Memory B cell (primary cell): ENCODE results near the gene SYTL2.
"Not testable (repeated sequence)": the region's sequence is repeated elsewhere in the genome, so short reads cannot be mapped to it uniquely, and the experiment has no call there.

Source experiments
- ATAC-seq: fragments of 150-1000 bp; cut with Tn5 transposase; 2 replicates; pipeline ENCODE4 v1.10.0; 2021; ENCODE audit warnings: low read depth, mild to moderate bottlenecking, moderate library complexity
- DNase-seq, 2 donors: peaks; one replicate each; pipeline ENCODE4 v3.0.0; 2022; ENCODE audit warnings: low spot score in 2 of 2
- H3K27ac Mint-ChIP-seq: one replicate; pipeline ENCODE4 v1.8.0; 2022; ENCODE audit warnings: mild to moderate bottlenecking, moderate library complexity, mixed read lengths
- H3K27me3 Mint-ChIP-seq: one replicate; pipeline ENCODE4 v1.8.0; 2022; ENCODE audit warnings: mixed read lengths
- H3K36me3 Mint-ChIP-seq: one replicate; pipeline ENCODE4 v1.8.0; 2022; ENCODE audit warnings: mild to moderate bottlenecking, mixed read lengths
- H3K4me1 Mint-ChIP-seq: one replicate; pipeline ENCODE4 v1.8.0; 2022; ENCODE audit warnings: mixed read lengths
- H3K4me3 Mint-ChIP-seq: one replicate; pipeline ENCODE4 v1.8.0; 2022; ENCODE audit warnings: mild to moderate bottlenecking, moderate library complexity, mixed read lengths
- H3K9me3 Mint-ChIP-seq: one replicate; pipeline ENCODE4 v1.8.0; 2022; ENCODE audit warnings: mixed read lengths

The SYTL2 gene

DNA sequence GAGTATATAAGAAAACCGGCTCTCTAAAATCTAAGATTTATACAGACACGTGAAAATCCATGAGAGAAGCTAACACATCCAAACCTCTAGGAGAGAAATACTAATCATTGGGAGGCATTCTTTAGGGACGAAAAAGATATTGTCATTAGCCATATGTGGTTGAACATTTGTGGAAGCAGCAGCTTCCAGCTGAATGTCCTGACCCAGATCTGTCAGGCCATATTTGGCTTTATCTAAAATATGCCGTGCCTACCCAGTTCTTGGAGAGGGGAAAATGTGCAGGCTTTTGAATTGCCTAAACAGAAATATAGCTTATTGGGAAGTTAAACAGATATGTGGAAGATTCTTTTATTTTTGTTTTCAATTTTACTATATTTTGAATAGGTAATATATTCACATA is 131.4 kb downstream of the SYTL2 start:
- DNase-seq: no peak
- Mint-ChIP-seq H3K4me3 (no peak overlapping the region), H3K27ac (no peak overlapping the region), H3K27me3 (peaks cover 6% of the 10 kb centered on the region), H3K36me3 (no peaks in the 10 kb centered on the region), H3K9me3 (peaks cover 1% of the 10 kb centered on the region), H3K4me1 (peaks cover 11% of the 10 kb centered on the region)
- no peak for ATAC-seq

DNA sequence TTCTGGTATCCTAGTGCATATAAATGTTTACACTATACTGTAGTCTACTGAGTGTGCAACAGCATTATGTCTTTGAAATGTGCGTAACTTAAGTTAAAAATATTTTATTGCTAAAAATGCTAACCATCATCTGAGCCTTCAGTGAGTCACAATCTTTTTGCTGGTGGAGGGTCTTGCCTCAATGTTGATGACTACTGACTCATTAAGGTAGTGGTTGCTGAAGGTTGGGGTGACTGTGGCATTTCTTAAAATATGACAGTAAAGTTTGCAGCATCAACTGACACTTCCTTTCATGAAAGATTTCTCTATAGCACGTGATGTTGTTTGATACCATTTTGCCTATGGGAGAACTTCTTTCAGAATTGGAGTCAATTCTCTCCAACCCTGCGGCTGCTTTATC is 137.5 kb downstream of the SYTL2 start:
- Mint-ChIP-seq H3K4me1 (no peaks in the 10 kb centered on the region), H3K27ac (no peak overlapping the region), H3K9me3 (no peaks in the 10 kb centered on the region), H3K27me3 (no peaks in the 10 kb centered on the region), H3K4me3 (no peak overlapping the region), H3K36me3 (no peaks in the 10 kb centered on the region)
- DNase-seq: no peak
- ATAC-seq: no peak

DNA sequence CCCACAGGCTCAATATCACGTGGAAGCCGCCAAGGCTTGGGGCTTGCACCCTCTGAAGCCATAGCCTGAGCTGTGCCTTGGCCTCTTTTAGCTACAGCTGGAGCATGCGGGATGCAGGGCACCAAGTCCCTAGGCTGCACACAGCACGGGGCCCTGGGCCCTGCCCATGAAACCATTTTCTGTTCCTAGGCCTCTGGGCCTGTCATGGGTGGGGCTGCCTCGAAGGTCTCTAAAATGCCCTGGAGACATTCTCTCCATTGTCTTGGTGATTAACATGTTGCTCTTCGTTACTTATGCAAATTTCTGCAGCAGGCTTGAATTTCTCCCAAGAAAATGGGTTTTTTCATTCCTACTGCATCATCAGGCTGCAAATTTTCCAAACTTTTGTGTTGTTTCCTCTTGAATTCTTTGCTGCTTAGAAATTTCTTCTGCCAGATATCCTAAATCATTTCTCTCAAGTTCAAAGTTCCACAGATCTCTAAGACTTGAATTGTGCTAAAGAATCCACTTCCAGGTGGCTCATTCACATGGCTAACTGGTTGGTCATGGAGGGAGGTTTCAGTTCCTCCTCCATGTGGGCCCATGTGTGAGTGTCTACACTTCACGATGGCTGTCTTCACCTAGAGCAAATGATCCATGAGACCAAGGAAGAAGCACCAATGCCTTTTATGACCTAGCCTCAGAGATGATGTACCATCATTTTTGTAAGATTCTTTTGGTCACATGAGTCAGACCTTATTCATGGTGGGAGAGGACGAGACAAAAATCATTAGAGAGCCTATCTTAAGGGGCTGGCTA is 138.6 kb downstream of the SYTL2 start:
- Mint-ChIP-seq H3K27ac (no peak overlapping the region), H3K36me3 (no peaks in the 10 kb centered on the region), H3K27me3 (no peaks in the 10 kb centered on the region), H3K4me1 (no peaks in the 10 kb centered on the region), H3K4me3 (no peak overlapping the region), H3K9me3 (no peaks in the 10 kb centered on the region)
- peak; percentile 52 for ATAC-seq
- no peak for DNase-seq

DNA sequence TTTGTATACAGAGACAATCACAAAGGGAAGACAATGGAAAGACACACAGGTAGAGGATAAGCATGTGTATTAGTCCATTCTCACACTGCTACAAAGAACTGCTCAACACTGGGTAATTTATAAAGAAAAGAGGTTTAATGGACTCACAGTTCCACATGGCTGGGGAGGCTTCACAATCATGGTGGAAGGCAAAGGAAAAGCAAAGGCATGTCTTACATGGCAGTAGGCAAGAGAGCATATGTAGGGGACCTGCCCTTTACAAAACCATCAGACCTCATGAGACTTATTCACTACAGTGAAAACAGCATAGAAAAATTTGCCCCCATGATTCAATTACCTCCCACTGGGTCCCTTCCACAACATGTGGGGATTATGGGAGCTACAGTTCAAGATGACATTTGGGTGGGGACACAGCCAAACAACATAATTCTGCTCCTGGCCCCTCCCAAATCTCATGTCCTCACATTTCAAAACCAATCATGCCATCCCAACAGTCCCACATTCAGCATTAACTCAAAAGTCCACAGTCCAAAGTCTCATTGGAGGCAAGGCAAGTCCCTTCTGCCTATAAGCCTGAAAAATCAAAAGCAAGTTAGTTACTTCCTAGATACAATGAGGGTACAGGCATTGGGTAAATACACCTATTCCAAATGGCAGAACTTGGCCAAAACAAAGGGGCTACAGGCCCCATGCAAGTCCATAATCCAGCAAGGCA is 139.8 kb downstream of the SYTL2 start:
- not testable (repeated sequence) for H3K36me3 Mint-ChIP-seq, ATAC-seq, H3K4me1 Mint-ChIP-seq, H3K9me3 Mint-ChIP-seq, H3K27ac Mint-ChIP-seq, H3K27me3 Mint-ChIP-seq, DNase-seq, H3K4me3 Mint-ChIP-seq

DNA sequence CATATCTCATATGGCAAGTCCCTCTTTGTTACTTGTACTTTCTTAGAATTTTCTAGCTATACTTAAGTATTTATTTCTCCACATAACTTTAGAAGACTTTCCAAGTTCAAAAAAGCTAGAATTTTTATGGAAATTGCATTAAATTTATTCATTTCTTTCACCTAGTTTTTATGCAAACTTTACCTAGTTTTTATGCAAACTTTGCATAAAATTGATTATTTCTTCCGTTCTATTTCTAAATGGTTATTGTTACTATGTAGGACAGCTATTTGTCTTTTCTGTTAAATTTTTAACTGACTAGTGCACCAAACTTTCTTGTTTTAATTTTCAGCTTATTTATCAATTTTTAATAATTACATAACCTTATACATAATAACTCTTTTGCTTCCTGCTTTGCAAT is 142.8 kb downstream of the SYTL2 start:
- no peaks in the 10 kb centered on the region for H3K9me3 Mint-ChIP-seq
- H3K4me3 Mint-ChIP-seq: no peak overlapping the region
- peaks cover 7% of the 10 kb centered on the region for H3K36me3 Mint-ChIP-seq
- DNase-seq (no peak), ATAC-seq (no peak)
- peaks cover 8% of the 10 kb centered on the region for H3K4me1 Mint-ChIP-seq
- H3K27me3 Mint-ChIP-seq: no peaks in the 10 kb centered on the region
- no peak overlapping the region for H3K27ac Mint-ChIP-seq

DNA sequence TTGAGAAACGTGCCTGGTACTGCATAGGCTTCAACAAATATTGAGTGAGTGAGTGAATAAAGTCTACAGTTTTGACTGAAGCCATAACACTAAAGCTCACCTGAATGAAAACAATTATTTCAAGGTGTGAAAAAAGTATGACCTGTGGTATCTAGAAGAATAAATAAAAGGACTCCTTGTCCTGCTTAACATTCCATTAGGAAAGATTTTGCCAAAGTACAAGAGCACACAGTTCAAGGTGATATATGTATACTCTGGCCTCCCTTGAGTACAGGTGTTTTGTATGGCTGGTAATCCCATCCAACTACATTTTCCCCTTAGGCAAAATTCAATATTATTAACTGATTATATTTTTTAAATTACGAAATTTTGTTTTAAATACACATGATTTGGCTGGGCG is 144.3 kb downstream of the SYTL2 start:
- DNase-seq (no peak), ATAC-seq (no peak)
- Mint-ChIP-seq H3K36me3 (peaks cover 11% of the 10 kb centered on the region), H3K4me1 (peaks cover 13% of the 10 kb centered on the region), H3K9me3 (no peaks in the 10 kb centered on the region), H3K4me3 (no peak overlapping the region), H3K27ac (no peak overlapping the region), H3K27me3 (no peaks in the 10 kb centered on the region)

DNA sequence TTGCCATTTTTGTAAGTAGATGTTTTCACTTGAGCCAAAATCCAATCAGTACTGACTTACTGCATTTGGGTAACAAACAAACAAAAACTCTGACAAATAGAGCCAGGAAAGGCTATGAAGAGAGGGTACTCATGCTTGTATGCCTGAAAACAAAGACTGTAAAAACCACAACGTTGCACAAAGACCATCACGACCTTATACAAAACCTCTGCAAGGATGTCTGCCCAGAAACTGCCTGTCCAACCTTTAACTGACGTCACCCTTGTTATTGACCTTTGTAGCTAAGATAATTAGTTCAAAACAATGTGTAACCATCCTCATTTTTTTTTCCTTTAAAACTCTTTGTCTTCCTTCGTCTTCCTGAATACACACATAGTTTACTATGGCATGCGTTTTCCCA is 145.2 kb downstream of the SYTL2 start:
- H3K27ac Mint-ChIP-seq: peak overlapping the region; percentile 94
- peaks cover 14% of the 10 kb centered on the region for H3K4me1 Mint-ChIP-seq

DNA sequence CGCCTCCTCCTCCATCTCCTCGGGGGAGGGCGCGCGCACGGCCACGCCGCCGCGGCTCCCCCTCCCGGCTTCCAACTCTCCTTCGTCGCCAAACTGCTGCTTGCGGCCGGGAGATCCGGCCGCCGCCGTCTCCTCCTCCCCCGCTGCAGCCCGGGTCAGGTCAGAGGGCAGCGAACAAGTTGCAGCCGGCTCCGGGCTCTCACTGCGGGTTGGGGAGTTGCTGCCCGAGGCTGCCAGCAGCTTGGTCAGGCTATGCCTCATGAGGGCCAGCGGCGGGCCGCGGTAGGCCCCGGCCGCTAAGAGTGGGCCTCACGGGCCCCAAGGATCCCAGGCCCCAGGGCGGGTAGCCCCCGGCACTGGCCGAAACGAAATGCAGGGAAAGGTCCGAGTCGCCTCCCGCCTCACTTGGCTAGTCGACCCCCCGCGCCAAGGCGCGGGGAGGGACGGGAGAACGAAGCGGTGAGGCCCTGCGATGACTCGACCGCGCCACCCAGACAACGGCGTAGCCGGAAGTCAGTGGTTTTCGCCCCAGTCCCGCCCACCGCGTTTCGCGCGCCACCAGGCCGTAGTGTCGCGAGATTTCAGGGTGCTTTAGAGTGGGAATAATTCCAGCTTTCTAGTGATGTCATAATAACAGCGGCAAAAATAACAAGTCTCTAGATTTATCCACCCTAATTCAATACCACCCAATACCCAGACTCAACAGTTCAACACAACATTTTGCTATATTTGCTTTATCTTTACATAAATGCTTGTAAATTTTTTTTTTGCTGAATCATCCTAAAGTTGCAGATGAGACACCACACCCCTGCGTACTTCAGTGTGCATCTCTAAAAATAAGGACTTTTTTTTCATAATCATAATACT is 146.1 kb downstream of the SYTL2 start, which contains the start of gene CREBZF:
Gene CREBZF, minus strand, starts transcription at position 515 of the 867 bp plus-strand sequence. Its CDS starts 254 bp downstream, at position 261.
- Mint-ChIP-seq H3K9me3 (no peaks in the 10 kb centered on the region), H3K27me3 (no peaks in the 10 kb centered on the region), H3K27ac (peak within 1 kb of the TSS; percentile 94), H3K4me1 (peaks cover 19% of the 10 kb centered on the region), H3K36me3 (peaks cover 17% of the 10 kb centered on the region), H3K4me3 (peak within 1 kb of the TSS; percentile 93)
- DNase-seq: peak; percentile 92 to 95
- ATAC-seq: peak; percentile 82

More for the DNA sequence above, 145.2 kb downstream of the SYTL2 start:
- H3K27me3 Mint-ChIP-seq: no peaks in the 10 kb centered on the region
- no peak for ATAC-seq
- DNase-seq: no peak
- peaks cover 13% of the 10 kb centered on the region for H3K36me3 Mint-ChIP-seq
- no peaks in the 10 kb centered on the region for H3K9me3 Mint-ChIP-seq
- peak overlapping the region; percentile 14 for H3K4me3 Mint-ChIP-seq

DNA sequence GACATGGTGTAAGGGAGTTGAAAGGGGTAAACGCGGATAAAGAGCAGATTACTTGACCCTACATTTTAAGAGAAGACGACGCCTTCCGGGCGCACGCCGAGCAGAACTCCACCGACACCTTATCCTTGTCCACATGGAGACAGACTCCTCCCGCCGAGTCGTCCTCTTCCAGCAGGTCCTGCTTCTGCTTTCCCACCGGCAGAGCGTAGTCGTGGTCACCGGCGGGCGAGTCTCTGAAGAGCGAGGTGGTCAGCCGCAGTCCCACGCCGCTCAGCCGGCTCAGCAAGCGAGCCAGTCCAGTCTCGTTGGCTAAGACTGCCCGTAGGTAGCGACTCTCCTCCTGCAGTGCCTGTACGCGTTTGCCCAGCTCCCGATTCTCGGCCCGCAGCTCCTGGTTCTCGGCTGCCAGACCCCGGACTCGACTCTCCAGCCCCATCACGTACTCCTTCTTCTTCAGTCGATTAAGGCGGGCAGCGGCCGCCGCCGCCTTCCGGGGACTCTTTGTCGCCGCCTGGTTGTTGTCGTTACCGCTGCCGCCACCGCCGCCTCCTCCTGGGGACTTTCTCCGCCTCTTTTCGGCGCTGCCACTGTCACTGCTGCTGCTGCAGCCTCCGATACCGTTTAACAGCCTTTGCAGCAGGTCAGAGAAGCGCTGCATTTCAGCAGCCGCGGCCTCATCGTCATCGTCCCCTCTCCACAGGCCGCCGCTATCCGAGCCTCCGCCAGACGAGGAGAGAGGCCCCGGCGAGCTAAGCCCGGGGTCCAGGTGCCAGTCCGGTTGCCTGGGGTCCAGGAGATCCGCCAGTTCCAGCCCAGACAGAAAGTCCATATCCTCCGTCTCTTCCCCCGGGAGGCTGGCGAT is 147.0 kb downstream of the SYTL2 start:
- H3K36me3 Mint-ChIP-seq: peaks cover 18% of the 10 kb centered on the region
- ATAC-seq: peak; percentile 78
- no peaks in the 10 kb centered on the region for H3K9me3 Mint-ChIP-seq
- H3K27ac Mint-ChIP-seq: peak overlapping the region; percentile 94
- H3K4me3 Mint-ChIP-seq: peak overlapping the region; percentile 93
- H3K4me1 Mint-ChIP-seq: peaks cover 20% of the 10 kb centered on the region
- peak; percentile 80 to 88 for DNase-seq
- no peaks in the 10 kb centered on the region for H3K27me3 Mint-ChIP-seq

DNA sequence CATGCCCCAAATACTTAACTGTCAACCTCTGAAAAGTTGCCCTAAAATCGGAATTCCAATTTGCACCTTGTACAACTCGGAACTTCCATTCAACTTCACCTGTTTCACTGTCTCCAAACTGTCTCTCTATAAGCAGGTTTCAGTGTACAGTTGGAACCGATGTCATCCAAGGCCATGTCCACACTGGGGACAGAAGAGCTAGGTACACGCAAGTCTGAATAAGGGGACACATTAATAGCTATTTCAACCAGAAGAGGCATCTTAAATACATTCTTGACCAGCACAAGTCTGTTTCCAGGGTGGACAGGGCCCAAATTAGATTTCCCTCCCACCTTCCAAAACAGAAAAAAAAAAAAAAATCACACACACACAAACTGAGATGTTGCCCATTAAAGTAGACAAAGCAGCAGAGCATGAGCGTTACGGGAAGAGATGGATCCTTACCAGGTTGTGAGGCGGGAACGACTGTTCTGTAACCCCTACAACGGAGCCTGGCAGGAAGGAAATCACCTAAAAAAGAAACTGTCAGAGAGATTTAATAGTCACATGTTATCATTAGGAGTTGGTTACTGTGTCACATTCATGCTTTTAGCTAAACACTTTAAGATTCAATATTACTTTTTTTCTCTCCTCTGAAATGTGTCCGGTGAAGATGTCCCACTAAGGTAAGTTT is 147.7 kb downstream of the SYTL2 start:
- peaks cover 18% of the 10 kb centered on the region for H3K36me3 Mint-ChIP-seq
- H3K4me1 Mint-ChIP-seq: peaks cover 20% of the 10 kb centered on the region
- H3K27ac Mint-ChIP-seq: peak overlapping the region; percentile 94
- no peaks in the 10 kb centered on the region for H3K9me3 Mint-ChIP-seq
- no peak for DNase-seq
- no peak for ATAC-seq
- no peaks in the 10 kb centered on the region for H3K27me3 Mint-ChIP-seq
- H3K4me3 Mint-ChIP-seq: peak overlapping the region; percentile 93

DNA sequence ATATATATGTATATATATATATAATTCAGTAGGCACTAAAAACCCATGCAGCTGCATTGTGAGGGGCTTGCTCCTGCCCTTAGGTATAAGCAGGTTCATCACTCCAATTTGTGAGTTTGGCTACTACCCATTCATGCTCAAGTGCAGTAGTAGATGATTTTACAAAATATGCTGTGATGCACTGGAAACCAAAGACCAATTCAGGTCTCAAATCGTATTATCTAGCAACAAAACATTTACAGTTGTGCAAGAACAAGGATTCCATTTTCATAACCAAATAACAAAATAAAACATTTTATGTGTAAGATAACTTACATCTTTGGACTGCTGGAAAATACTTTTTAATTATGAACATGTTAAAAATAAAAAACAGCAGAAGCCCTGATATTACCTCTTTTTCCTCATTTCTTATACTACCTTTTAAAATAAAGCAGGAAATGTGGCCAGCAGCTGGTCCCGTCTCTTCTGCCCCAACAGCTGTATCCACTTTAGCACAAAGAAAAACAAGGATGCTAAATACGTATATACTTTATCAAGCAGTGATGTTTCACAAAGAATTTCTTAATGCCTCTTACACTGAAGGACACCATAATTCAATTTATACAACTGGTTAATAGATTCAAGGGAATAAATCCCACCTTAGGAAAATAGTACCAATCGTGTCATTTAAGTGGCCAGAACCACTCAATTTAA is 148.8 kb downstream of the SYTL2 start:
- H3K36me3 Mint-ChIP-seq: peaks cover 18% of the 10 kb centered on the region
- ATAC-seq: no peak
- peaks cover 20% of the 10 kb centered on the region for H3K4me1 Mint-ChIP-seq

DNA sequence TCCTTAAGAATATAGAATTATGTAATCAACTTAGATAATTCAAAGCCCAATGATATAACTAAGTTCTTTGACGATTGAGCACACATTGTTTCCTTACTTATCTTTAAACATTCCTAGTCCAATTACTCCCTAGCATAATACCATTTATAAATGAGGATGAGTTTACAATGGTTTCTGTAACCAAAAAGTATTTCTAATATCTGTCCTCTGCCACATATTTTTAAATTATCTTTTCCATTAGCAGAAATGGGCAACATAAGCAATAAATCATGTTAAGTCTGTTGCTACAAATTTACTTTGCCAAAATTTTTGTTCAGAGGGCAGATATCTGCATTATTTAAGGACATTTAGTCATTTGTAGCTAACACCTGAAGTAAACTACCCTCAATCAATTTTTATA is 152.8 kb downstream of the SYTL2 start:
- ATAC-seq (no peak), DNase-seq (no peak)
- Mint-ChIP-seq H3K4me3 (no peak overlapping the region), H3K27me3 (no peaks in the 10 kb centered on the region), H3K27ac (no peak overlapping the region), H3K9me3 (no peaks in the 10 kb centered on the region), H3K36me3 (peaks cover 12% of the 10 kb centered on the region), H3K4me1 (peaks cover 16% of the 10 kb centered on the region)

More for the DNA sequence above, 148.8 kb downstream of the SYTL2 start:
- Mint-ChIP-seq H3K4me3 (peak overlapping the region; percentile 29), H3K9me3 (no peaks in the 10 kb centered on the region), H3K27me3 (no peaks in the 10 kb centered on the region), H3K27ac (no peak overlapping the region)
- DNase-seq: no peak
